ENCODE measurements around the gene PLA2G5.

DNA sequence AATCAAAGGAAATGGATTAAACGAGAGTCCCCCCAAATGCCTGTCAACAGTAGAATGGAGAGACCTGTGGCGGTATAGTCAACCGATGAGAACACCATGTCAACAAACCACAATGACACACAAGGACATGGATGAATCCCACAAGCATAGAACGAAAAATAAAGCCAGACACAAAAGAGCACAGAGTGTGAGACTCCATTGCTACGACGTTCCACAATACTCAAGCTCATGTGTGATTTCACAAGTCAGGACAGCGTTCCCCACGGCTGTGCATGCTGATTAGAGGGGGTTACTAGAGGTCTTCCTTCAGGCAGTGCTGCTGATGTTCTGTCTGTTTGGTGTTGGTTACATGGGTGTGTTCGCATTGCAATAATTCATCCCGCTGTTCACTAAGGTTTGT lies 55.1 kb downstream of the PLA2G5 start:
- TF ChIP-seq, protein P1, sequence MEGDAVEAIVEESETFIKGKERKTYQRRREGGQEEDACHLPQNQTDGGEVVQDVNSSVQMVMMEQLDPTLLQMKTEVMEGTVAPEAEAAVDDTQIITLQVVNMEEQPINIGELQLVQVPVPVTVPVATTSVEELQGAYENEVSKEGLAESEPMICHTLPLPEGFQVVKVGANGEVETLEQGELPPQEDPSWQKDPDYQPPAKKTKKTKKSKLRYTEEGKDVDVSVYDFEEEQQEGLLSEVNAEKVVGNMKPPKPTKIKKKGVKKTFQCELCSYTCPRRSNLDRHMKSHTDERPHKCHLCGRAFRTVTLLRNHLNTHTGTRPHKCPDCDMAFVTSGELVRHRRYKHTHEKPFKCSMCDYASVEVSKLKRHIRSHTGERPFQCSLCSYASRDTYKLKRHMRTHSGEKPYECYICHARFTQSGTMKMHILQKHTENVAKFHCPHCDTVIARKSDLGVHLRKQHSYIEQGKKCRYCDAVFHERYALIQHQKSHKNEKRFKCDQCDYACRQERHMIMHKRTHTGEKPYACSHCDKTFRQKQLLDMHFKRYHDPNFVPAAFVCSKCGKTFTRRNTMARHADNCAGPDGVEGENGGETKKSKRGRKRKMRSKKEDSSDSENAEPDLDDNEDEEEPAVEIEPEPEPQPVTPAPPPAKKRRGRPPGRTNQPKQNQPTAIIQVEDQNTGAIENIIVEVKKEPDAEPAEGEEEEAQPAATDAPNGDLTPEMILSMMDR (IDR thresholded peaks at IDR 0.05), result no peak
- no peak for TF ChIP-seq POLR2A (IDR thresholded peaks at IDR 0.05)

Measured in thyroid gland (tissue), 4 donors.